Stimulated activated CD4-positive, alpha-beta T cell treated with anti-CD3 and anti-CD28 coated beads, Interleukin-4, amount 100 ng/mL, for 4 hours (primary cell): Measurements from ENCODE around the gene CFAP300.

Experiments used
- DNase-seq, 2 experiments: peaks; one replicate each; pipeline ENCODE4 v3.0.0-alpha.2; 2020

The CFAP300 gene

GRCh38 chr11:102079625-102080024 lies 32.4 kb downstream of the CFAP300 start:
- DNase-seq, result no peak

GRCh38 chr11:102081313-102081712 lies 34.1 kb downstream of the CFAP300 start:
- no peak for DNase-seq

GRCh38 chr11:102085864-102086551 lies 38.8 kb downstream of the CFAP300 start:
- no peak for DNase-seq

GRCh38 chr11:102097186-102097585 lies 49.9 kb downstream of the CFAP300 start:
- no peak for DNase-seq

- DNase-seq, result no peak
Measured at GRCh38 chr11:102099755-102100154, 52.5 kb downstream of the CFAP300 start.

- no peak for DNase-seq
Measured at GRCh38 chr11:102108734-102109440, 61.6 kb downstream of the CFAP300 start.

- peak; percentile 53 to 68 for DNase-seq
Measured at GRCh38 chr11:102109896-102110760, 62.9 kb downstream of the CFAP300 start, which contains the start of gene YAP1. YAP1 (plus strand) TSS chr11:102110447; CDS start chr11:102110849, 402 bp downstream.

GRCh38 chr11:102110761-102111010 lies 63.4 kb downstream of the CFAP300 start:
- no peak for DNase-seq

- DNase-seq, result peak in 1 of 2 experiments; percentile 2
Measured at GRCh38 chr11:102111011-102111786, 64.0 kb downstream of the CFAP300 start.

GRCh38 chr11:102111787-102112508 lies 64.7 kb downstream of the CFAP300 start:
- DNase-seq, result peak in 1 of 2 experiments; percentile 5

GRCh38 chr11:102112509-102112821 lies 65.2 kb downstream of the CFAP300 start:
- DNase-seq, result no peak

GRCh38 chr11:102114032-102114431 lies 66.8 kb downstream of the CFAP300 start:
- DNase-seq, result no peak

- no peak for DNase-seq
Measured at GRCh38 chr11:102115557-102115956, 68.3 kb downstream of the CFAP300 start.

- no peak for DNase-seq
Measured at GRCh38 chr11:102116453-102117205, 69.4 kb downstream of the CFAP300 start.

- no peak for DNase-seq
Measured at GRCh38 chr11:102117472-102118113, 70.4 kb downstream of the CFAP300 start.

GRCh38 chr11:102118937-102119336 lies 71.7 kb downstream of the CFAP300 start:
- DNase-seq, result no peak

- no peak for DNase-seq
Measured at GRCh38 chr11:102119997-102120396, 72.8 kb downstream of the CFAP300 start.

GRCh38 chr11:102120437-102120973 lies 73.3 kb downstream of the CFAP300 start:
- no peak for DNase-seq

GRCh38 chr11:102121329-102121728 lies 74.1 kb downstream of the CFAP300 start:
- DNase-seq, result no peak
